Measurements from ENCODE around the gene KLHL25. TPM values are rescaled to one million over a fixed set of nuclear protein-coding genes. Genes with fewer than 3 reads are reported as not detected.

KLHL25 gene
- total and polyA plus RNA-seq, 4 donors: 2.3 to 34.2 (median 11.4) TPM

- no peak for DNase-seq (ENCODE audit: low spot score)
- peaks cover 4 to 22% (median 17%) of the 10 kb centered on the region in 4 donors for H3K4me1 ChIP-seq (ENCODE audit: control insufficient read depth in 4 of 4, insufficient read depth in 4 of 4, low read length in 3 of 4)
- H3K27me3 ChIP-seq (ENCODE audit: control insufficient read depth in 4 of 4, insufficient read depth in 4 of 4, low read length in 3 of 4): no peaks in the 10 kb centered on the region
- no peaks in the 10 kb centered on the region for H3K9me3 ChIP-seq (ENCODE audit: control insufficient read depth in 4 of 4, low read length in 3 of 4)
- WGBS: 95% methylated on average over 7 of the region's 7 CpGs
- no peak overlapping the region for H3K27ac ChIP-seq (ENCODE audit: low read depth in 1 of 2, low read length in 2 of 2)
- no peak overlapping the region for H3K9ac ChIP-seq (ENCODE audit: low read depth in 1 of 2, low read length in 2 of 2)
- no peak overlapping the region for H3K4me3 ChIP-seq (ENCODE audit: low read depth in 1 of 3, low read length in 3 of 3)
- no peak for TF ChIP-seq SP1 (IDR thresholded peaks at IDR 0.05)
- no peak for TF ChIP-seq FOXA1 (IDR thresholded peaks at IDR 0.05)
- no peak for TF ChIP-seq ATF3 (IDR thresholded peaks at IDR 0.05)
- no peak for TF ChIP-seq EGR1 (IDR thresholded peaks at IDR 0.05; ENCODE audit: low read depth in 2 of 2)
- no peak for TF ChIP-seq CTCF (IDR thresholded peaks at IDR 0.05; ENCODE audit: low read depth, low read length, missing input control)
- no peak for TF ChIP-seq HNF4A (conservative IDR thresholded peaks at IDR 0.05)
- TF ChIP-seq JUND (IDR thresholded peaks at IDR 0.05): no peak
- no peak for TF ChIP-seq RAD21 (IDR thresholded peaks at IDR 0.05)
- no peak for TF ChIP-seq YY1 (IDR thresholded peaks at IDR 0.05)
- TF ChIP-seq FOXA2 (IDR thresholded peaks at IDR 0.05): no peak
- peaks cover 4 to 43% (median 27%) of the 10 kb centered on the region in 4 donors for H3K36me3 ChIP-seq (ENCODE audit: control insufficient read depth in 4 of 4, insufficient read depth in 3 of 4, low read depth in 1 of 4, low read length in 3 of 4)
Measured at GRCh38 chr15:85711580-85712192, 83.0 kb downstream of the KLHL25 start.

DNA sequence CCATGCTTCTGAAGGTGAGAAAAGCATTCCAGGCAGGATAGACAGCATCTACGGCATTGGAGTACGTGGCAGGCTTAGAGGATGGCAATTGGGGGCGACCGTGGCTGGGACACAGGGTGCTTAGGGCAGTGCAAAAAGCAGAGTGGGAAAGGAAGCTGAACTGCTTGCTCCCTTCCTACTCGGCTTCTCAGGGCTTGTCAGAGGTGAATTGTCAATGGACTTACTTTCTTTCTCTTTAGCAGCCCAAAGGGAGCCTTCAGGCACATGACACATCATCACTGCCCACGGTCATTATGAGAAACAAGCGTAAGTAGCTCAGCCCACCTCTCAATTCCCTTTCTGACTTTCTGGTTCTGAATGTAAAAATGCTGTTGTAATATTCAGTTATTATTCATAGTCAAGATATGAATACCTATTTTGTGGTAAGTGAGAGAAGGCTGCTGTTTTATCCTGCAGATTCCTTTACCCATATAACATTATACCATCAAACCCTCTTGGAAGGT is 84.3 kb downstream of the KLHL25 start:
- H3K27ac ChIP-seq (ENCODE audit: low read depth in 1 of 2, low read length in 2 of 2): no peak overlapping the region
- H3K4me3 ChIP-seq (ENCODE audit: low read depth in 1 of 3, low read length in 3 of 3): no peak overlapping the region
- H3K9ac ChIP-seq (ENCODE audit: low read depth in 1 of 2, low read length in 2 of 2): no peak overlapping the region
- no peaks in the 10 kb centered on the region for H3K27me3 ChIP-seq (ENCODE audit: control insufficient read depth in 4 of 4, insufficient read depth in 4 of 4, low read length in 3 of 4)
- peaks cover 7 to 27% (median 21%) of the 10 kb centered on the region in 4 donors for H3K4me1 ChIP-seq (ENCODE audit: control insufficient read depth in 4 of 4, insufficient read depth in 4 of 4, low read length in 3 of 4)
- H3K9me3 ChIP-seq (ENCODE audit: control insufficient read depth in 4 of 4, low read length in 3 of 4): no peaks in the 10 kb centered on the region
- WGBS: 93% methylated on average over 7 of the region's 7 CpGs
- DNase-seq (ENCODE audit: low spot score): no peak
- peaks cover 1 to 37% (median 19%) of the 10 kb centered on the region in 4 donors for H3K36me3 ChIP-seq (ENCODE audit: control insufficient read depth in 4 of 4, insufficient read depth in 3 of 4, low read depth in 1 of 4, low read length in 3 of 4)
- no peak for TF ChIP-seq HNF4A (conservative IDR thresholded peaks at IDR 0.05)
- TF ChIP-seq GABPA (IDR thresholded peaks at IDR 0.05 in 1 of 2, conservative IDR thresholded peaks at IDR 0.05 in 1 of 2): no peak
- no peak for TF ChIP-seq YY1 (IDR thresholded peaks at IDR 0.05)

Small RNAs within 50 kb of the gene (small RNA-seq; reads per million reads assigned to genes)
- not detected for gene AC021739.1
- not detected for gene MIR1276
- gene MIR548AP: not detected
- not detected for gene RNU6-231P
